ENCODE results near the gene ITGA3.
A peak's percentile ranks its signal among the peaks of the same experiment; 100 is the strongest.
"Not testable (repeated sequence)": the region's sequence is repeated elsewhere in the genome, so short reads cannot be mapped to it uniquely, and the experiment has no call there.

The ITGA3 gene

GRCh38 chr17:50035421-50035879 lies 20.5 kb upstream of the ITGA3 start:
- no peak for DNase-seq

GRCh38 chr17:50035945-50036344 lies 20.0 kb upstream of the ITGA3 start:
- no peak for DNase-seq

DNA sequence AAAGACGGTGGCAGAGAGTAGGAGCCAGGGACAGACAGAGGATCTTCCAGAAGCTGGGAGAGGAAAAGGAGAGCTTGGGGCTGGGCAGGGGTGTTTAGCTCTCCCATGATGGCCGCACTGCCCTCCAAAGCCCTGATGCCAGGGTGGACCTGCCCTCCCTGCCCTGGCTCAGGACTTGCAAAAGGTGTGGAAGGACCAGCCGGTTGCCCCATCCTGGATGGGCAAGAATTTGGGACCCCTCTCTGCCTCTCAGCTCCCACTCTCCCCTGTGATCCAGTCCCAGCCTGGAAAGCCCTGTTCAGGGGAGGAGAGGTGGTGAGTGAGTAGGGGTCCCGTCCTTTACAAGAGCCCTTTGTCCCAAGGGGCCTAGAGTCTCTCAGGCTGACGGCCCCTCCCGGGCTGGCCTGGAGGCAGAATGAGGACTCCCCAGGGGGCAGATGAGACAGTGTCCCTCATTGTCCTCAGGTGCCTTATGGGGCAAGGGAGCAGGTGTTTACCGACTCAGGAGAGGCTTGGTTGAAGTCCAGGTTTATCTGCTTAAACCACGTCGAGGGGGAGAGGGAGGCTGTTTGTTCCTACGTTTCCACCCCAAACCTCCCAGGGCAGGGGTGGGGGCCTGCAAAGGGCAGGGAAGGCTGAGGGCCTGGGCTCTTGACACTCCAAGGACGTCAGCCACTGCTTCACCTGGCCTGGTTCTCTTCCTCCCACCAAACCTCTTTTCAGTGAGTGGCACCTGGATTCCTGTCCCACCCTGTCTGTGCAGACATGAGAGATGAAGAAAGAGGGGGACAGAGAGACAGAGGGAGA lies 19.3 kb upstream of the ITGA3 start:
- no peak for DNase-seq

- DNase-seq: no peak
Observed at GRCh38 chr17:50037321-50038107, 18.4 kb upstream of the ITGA3 start.

DNA sequence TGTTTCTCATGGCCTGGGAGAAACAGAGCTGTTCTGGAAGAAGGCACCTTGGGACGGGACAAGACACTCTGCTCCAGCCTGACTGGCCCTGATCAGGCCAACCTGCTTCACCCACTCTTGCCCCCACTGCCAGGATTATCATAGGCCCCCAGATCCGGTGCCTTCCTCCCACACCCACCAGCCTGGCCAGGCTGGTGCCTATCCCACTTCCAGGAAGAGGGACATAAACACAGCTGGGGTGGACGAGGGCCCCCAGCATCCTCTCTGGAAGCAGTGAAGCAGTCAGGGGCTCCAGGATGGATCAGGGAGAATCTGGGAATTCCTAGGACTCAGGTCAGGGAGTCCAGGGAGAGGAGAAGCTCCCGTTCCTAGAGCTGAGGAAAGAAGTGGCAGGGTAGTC lies 16.9 kb upstream of the ITGA3 start:
- no peak for DNase-seq

GRCh38 chr17:50040496-50040895 lies 15.4 kb upstream of the ITGA3 start:
- not testable (repeated sequence) for DNase-seq

GRCh38 chr17:50042211-50042610 lies 13.7 kb upstream of the ITGA3 start:
- no peak for DNase-seq

DNA sequence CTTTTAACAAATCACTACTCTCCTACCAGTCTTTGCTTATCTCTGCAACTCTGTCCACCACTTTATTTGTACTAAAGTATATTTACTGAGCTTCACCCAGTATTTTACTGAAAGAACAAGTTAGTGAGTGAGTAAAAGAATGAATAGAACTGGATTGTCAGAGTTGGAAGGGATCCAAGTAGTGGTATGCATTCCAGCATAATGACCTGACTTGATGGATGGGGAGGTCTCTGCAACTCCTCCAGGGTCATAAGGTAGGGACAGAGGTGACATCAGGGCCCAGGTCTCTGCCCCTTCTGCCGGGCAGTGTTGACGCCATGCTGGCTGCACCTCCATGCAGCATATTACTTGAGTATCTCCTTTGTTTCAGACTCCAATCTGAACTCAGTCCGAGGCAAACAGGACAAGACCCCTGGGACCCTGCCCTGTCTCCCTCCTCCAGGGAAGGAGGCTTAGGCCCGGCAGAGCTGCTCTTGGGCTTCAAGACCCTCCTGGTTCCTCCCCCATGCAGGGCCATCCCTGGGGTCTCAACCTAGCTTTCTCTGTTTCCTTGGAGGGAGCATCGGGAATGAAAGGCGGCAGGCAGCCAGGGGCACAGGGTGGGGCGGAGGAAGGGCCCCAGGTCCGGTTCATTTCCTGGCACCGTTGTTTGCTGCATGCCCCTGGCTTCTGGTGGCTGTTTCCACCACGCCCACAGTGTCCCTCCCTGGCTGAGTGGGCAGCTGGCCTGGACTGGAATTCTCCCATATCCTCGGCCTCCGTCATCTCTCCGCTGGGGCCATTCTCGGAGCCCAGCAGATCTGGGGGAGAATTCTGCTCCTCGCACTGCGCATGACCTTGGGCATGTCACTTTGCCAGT lies 12.4 kb upstream of the ITGA3 start:
- DNase-seq: no peak

DNA sequence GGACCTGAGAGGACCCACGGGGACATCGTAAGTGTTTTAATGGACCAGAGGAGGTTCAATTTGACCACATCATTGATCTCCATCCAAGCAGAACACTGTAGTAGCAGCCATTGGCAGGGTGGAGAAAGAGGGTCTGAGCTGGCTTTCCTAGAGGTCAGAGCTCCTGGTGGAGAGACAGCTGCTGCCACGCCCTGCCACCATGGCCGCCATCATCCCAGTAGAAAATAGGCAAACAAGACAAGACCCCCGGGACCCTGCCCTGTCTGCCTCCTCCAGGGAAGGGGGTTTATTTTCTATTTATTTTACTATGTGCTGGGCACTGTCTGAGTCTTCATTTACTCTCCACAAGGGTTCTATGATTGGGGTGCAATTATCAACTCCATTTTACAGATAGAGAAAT lies 11.4 kb upstream of the ITGA3 start:
- no peak for DNase-seq

GRCh38 chr17:50045154-50045553 lies 10.8 kb upstream of the ITGA3 start:
- DNase-seq: no peak

- no peak for DNase-seq
Observed at GRCh38 chr17:50046179-50046578, 9.7 kb upstream of the ITGA3 start.

DNA sequence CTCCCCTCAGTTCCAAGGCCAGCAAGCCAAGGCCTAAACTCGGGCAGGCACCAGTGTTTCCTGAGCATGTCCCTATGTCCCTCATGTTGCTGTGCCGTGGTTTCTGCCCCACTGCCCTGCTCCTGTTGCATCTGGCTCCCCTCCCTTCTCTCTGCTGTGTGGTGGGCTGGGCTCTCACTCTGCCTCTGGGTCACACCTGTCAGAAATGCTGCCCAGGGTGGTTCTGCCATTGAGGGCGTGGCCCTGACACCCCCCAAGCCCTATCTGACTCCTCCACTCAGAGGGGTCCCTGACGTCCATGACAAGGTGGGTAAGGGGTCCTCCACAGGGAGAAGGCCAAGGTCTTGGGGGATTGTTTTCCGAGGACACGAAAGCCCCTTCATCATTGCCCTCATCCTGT lies 9.2 kb upstream of the ITGA3 start:
- no peak for DNase-seq

GRCh38 chr17:50047083-50047482 lies 8.8 kb upstream of the ITGA3 start:
- no peak for DNase-seq

DNA sequence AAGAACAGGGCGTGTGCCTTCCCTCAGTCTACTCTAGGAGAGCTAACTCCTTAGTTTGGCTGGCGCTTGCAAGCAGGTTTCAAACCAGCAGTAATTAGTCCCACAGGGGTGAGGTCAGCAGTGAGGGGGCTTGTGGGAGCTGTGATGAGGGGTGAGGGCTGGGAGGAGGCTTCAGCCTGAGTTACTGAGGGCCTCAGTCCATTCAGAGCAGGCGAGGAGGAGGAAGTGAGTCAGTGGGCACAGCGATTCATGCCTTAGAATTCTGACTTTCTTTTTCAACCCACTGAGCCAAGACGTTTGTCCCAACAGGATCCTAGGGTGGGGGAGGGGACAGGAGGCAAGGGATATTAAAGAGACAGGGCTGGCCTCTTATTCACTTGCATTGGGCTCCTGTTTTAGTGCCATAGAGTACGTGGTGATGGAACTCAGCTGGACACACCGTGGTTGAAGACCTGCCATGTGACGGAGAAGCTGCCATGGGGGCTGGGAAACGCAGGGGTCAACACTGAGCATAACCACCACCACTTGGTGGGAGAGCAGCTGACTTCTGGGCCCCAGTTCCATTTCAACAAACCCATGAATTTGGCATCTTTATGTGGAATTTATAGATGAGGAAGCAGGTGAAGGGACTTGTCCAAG lies 8.3 kb upstream of the ITGA3 start:
- DNase-seq: no peak

GRCh38 chr17:50048146-50048720 lies 7.7 kb upstream of the ITGA3 start:
- no peak for DNase-seq

GRCh38 chr17:50048988-50049387 lies 6.9 kb upstream of the ITGA3 start:
- no peak for DNase-seq

DNA sequence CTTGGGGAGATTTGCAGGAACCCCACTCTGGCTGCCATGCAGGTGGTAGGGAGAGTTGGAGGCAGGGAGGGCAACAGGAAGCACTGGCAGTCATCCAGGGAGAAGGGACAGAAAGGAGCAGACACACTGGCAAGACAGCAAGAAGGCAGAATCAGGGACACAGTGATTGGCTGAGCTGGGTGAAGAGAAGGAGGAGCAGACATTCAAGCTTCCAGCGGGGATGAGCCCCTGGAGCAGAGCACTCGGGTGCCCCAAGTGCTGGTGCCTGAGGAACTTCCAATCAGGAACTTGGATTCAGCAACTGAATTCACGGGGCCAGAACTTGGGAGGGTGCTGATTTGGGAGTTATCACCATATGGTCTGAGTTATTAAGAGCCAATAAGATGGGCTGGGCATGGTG lies 6.3 kb upstream of the ITGA3 start:
- DNase-seq: no peak

DNA sequence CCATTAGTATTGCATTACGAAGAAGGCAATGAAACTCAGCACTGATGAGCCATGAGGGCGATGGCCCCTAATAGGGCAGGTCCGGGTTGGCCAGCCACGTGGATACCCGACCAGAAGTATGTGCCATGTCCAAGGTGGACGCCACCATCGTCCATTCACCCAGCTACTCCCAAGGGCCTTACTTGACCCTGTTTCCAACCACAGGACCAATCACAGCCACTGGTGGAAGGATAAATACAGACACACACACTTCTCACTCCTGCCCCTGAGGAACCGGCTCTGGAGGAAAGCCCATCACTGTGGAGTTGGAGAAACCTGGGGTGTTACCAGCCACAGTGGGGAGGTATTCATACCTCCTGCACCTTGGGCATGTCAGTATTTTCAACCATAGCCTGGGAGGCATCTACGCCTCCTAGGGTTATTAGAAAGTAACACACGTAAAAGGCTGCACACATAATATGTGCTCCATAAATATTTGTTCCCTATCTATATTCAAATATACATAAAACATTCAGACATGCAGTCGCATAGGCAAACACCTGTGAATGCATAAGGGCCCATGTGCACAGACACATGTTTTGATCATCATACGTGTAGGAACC lies 5.4 kb upstream of the ITGA3 start:
- DNase-seq: no peak

GRCh38 chr17:50051082-50051576 lies 4.8 kb upstream of the ITGA3 start:
- no peak for DNase-seq

DNA sequence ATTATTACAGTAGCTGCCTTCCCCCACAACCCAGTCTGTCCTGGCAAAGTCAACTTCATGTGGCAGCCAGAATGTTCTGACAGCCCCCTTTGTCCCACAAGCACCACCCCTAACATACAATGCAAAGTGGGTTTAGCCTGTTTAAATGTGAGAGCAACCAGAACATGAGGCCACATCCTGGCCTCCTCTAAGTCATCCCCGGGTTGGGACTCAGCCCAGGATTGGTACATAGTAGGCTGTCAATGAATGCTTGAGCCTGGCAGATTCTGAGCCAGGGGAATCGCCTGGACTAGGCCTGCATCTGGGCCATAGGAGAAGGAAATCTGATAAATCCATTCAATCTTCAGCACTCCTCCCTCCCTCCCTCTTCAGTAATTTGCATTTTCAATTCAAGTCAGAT lies 4.3 kb upstream of the ITGA3 start:
- no peak for DNase-seq

DNA sequence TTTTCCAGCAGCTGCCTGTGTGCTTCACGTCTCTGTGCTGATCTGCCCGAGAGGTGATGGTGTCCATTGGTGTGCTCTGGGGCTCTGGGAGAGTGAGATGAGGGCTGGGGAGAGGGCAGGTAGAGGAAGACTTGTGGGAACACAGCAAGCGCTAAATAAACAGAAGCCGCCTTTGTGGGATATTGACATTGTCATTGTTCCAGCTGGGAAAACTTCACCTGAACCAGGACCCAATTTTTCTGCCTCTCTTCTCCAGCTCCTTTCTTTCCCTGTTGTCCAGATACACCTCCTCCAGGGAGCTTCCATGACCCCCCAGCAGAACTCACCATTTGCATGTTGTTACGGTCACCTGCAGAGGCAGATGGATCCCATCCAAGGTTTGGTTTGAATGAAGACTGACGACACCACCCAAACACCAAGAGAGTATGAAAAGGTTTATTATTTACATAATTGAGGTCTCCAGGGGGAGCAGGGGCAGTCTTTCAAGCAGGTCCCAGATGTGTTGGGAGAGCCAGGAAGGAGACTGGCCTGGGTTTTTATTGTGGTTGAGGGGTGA lies 3.6 kb upstream of the ITGA3 start:
- peak; percentile 24 for DNase-seq
